Body of pancreas (tissue), 4 donors: ENCODE data around the gene LRP3. TPM values are rescaled to one million over a fixed set of nuclear protein-coding genes. Genes with fewer than 3 reads are reported as not detected.

Experiments used
- ATAC-seq: fragments of 150-250 bp; one replicate; pipeline ENCODE4 v1.9.1; 2016
- DNase-seq, 4 donors: peaks; one replicate each; pipeline ENCODE4 v3.0.0-alpha.2; 2019
- H3K27ac ChIP-seq, 4 donors: fragments of 200-600 bp; sonication (generic); 1 replicate in 3 of 4; 2 replicates in 1 of 4; pipeline versions ENCODE4 v1.5.1 to v1.6.1; 2016 to 2019; ENCODE audit warnings: mild to moderate bottlenecking in 1 of 4, mixed read lengths in 1 of 4, moderate library complexity in 1 of 4
- H3K27me3 ChIP-seq, 2 donors: fragments of 200-600 bp; sonication (generic); one replicate each; pipeline ENCODE4 v1.6.0; 2016; ENCODE audit warnings: mild to moderate bottlenecking in 1 of 2
- H3K36me3 ChIP-seq, 2 donors: fragments of 200-600 bp; sonication (generic); replicated peaks in 1 of 2; 2 replicates each; pipeline ENCODE4 v1.5.1; 2016; ENCODE audit warnings: low read depth in 2 of 2; ENCODE audit not compliant: insufficient read depth in 1 of 2
- H3K4me1 ChIP-seq: fragments of 200-600 bp; sonication (generic); one replicate; pipeline ENCODE4 v1.6.0; 2016
- H3K4me3 ChIP-seq, 2 donors: fragments of 200-600 bp; sonication (generic); 1 replicate in 1 of 2; 2 replicates in 1 of 2; pipeline ENCODE4 v1.5.1; 2016 to 2019
- H3K9me3 ChIP-seq, 3 donors: fragments of 200-600 bp; sonication (generic); 1 replicate in 2 of 3; 2 replicates in 1 of 3; pipeline ENCODE4 v1.5.1; 2016
- POLR2A ChIP-seq, 3 donors: fragments of 450-650 bp; IDR thresholded peaks; one replicate each; pipeline ENCODE4 v1.6.1; 2016; ENCODE audit warnings: antibody characterized with exemption in 3 of 3, mild to moderate bottlenecking in 2 of 3
- WGBS, 2 donors: methylation state at CpG; one replicate each; pipeline ENCODE4 v1.1.5; 2017; 5-methylcytosine and 5-hydroxymethylcytosine counted together
- intact Hi-C: fragments of 100-400 bp; cut with DNase I; formaldehyde crosslinking; loops from one replicate; pipeline ENCODE4 v1.15.1; 2023
- total RNA-seq, 2 donors: library from RNA; depleted of rRNA; stranded (reverse); fragments of >200 nt; gene quantifications; one replicate each; pipeline ENCODE4 v1.1.0, GENCODE V29; 2016
- TF ChIP-seq, protein P1 (sequence below), 7 experiments: fragments of 450-650 bp in 4 of 7; fragments of 200-600 bp in 3 of 7; sonication (generic) in 3 of 7; IDR thresholded peaks; one replicate each; pipeline ENCODE4 v1.5.1; 2016 to 2019; ENCODE audit warnings: antibody characterized with exemption in 7 of 7

The LRP3 gene
- total RNA-seq, 2 donors from 2014 or later = 18.1 to 23.3 TPM

GRCh38 chr19:33226550-33227241, 32.6 kb downstream of the LRP3 start:
- DNase-seq (peak in 2 of 4 donors; percentile 22 to 24), ATAC-seq (peak; percentile 18)
- no peak overlapping the region for H3K27ac ChIP-seq
- peaks cover 14% of the 10 kb centered on the region for H3K4me1 ChIP-seq
- intact Hi-C loops = no loop called here
- H3K9me3 ChIP-seq = peaks cover 0 to 17% (median 0%) of the 10 kb centered on the region in 3 donors
- TF ChIP-seq, protein P1, sequence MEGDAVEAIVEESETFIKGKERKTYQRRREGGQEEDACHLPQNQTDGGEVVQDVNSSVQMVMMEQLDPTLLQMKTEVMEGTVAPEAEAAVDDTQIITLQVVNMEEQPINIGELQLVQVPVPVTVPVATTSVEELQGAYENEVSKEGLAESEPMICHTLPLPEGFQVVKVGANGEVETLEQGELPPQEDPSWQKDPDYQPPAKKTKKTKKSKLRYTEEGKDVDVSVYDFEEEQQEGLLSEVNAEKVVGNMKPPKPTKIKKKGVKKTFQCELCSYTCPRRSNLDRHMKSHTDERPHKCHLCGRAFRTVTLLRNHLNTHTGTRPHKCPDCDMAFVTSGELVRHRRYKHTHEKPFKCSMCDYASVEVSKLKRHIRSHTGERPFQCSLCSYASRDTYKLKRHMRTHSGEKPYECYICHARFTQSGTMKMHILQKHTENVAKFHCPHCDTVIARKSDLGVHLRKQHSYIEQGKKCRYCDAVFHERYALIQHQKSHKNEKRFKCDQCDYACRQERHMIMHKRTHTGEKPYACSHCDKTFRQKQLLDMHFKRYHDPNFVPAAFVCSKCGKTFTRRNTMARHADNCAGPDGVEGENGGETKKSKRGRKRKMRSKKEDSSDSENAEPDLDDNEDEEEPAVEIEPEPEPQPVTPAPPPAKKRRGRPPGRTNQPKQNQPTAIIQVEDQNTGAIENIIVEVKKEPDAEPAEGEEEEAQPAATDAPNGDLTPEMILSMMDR (IDR thresholded peaks at IDR 0.05) = no peak
- TF ChIP-seq POLR2A (IDR thresholded peaks at IDR 0.05) = no peak
- H3K4me3 ChIP-seq = no peak overlapping the region
- 4% methylated on average over 43 of the region's 66 CpGs; no CpG with 5 or more reads in 1 of the 2 donors for WGBS, 2 donors
- H3K27me3 ChIP-seq = peaks cover 0 to 32% of the 10 kb centered on the region in 2 donors
- H3K36me3 ChIP-seq = no peaks in the 10 kb centered on the region

- H3K27ac ChIP-seq = no peak overlapping the region
- H3K4me1 ChIP-seq = peaks cover 14% of the 10 kb centered on the region
- WGBS, 2 donors = 32 to 33% methylated on average over 8 to 18 of the region's 18 CpGs
- intact Hi-C loops = no loop called here
- no peaks in the 10 kb centered on the region for H3K36me3 ChIP-seq
- H3K4me3 ChIP-seq = no peak overlapping the region
- peaks cover 0 to 17% (median 0%) of the 10 kb centered on the region in 3 donors for H3K9me3 ChIP-seq
- ATAC-seq = no peak
- TF ChIP-seq, protein P1 (IDR thresholded peaks at IDR 0.05) = no peak
- no peak for TF ChIP-seq POLR2A (IDR thresholded peaks at IDR 0.05)
- DNase-seq = no peak
- peaks cover 0 to 32% of the 10 kb centered on the region in 2 donors for H3K27me3 ChIP-seq
Observed at GRCh38 chr19:33227242-33227650, 33.1 kb downstream of the LRP3 start.

DNA sequence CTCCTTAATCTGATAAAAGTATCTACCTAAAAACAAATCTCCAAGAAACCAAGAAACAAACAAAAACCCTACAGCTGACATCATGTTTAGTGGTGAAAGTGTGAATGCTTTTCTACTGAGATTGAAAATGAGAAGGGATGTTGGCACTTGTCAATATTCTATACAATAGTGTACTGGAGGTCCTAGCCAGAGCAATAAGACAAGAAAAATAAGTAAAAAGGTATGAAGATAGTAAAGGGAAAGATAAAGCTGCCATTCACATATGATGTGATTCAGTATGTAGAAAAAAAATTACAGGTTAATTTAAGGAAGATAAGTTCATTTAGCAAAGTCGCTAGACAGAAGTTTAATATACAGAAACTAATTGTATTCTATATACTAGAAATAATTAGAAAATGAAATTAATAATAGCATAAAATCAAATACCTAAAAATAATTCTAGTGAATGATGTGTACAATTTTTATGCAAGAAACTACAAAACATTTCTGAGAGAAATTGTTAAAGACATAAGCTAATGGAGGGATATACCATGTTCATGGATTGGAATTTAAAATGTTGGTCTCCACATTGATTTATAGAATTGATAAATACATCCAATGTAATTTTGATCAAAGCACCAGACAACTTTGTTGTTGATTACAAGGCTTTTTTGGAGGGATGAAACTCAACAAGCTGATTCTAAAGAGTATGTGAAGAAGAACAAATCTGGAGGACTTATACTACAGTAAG, 33.9 kb downstream of the LRP3 start:
- intact Hi-C loops = no loop called here
- no peak overlapping the region for H3K4me3 ChIP-seq
- peaks cover 14% of the 10 kb centered on the region for H3K4me1 ChIP-seq
- no peaks in the 10 kb centered on the region for H3K36me3 ChIP-seq
- H3K9me3 ChIP-seq = peaks cover 0 to 17% (median 0%) of the 10 kb centered on the region in 3 donors
- DNase-seq (no peak), ATAC-seq (no peak)
- peaks cover 0 to 32% of the 10 kb centered on the region in 2 donors for H3K27me3 ChIP-seq
- TF ChIP-seq, protein P1 (IDR thresholded peaks at IDR 0.05) = no peak
- TF ChIP-seq POLR2A (IDR thresholded peaks at IDR 0.05) = no peak
- H3K27ac ChIP-seq = no peak overlapping the region
- WGBS, 2 donors = 76 to 82% methylated on average over 1 of the region's 1 CpG

- Histone ChIP-seq H3K4me1 (peaks cover 14% of the 10 kb centered on the region), H3K36me3 (no peaks in the 10 kb centered on the region), H3K4me3 (no peak overlapping the region), H3K27ac (no peak overlapping the region), H3K9me3 (peaks cover 0 to 17% (median 0%) of the 10 kb centered on the region in 3 donors), H3K27me3 (peaks cover 0 to 25% of the 10 kb centered on the region in 2 donors)
- TF ChIP-seq POLR2A (IDR thresholded peaks at IDR 0.05) = no peak
- TF ChIP-seq, protein P1 (IDR thresholded peaks at IDR 0.05) = no peak
- intact Hi-C loops = loop anchor here (10.0 kb wide), 1 partner anchor 535 kb away; no protein-coding TSS in a partner anchor
- no peak for ATAC-seq
- WGBS, 2 donors = 65 to 67% methylated on average over 5 of the region's 5 CpGs
- DNase-seq = no peak
Observed at GRCh38 chr19:33229962-33230361, 35.8 kb downstream of the LRP3 start.
